SIG-M5 (cell line): ENCODE measurements around the gene RAC2.
A peak's percentile ranks its signal among the peaks of the same experiment; 100 is the strongest.

ENCODE experiments used
- DNase-seq: peaks from one replicate; lab custom pipeline; 2025; lab: John Stamatoyannopoulos, UW

Gene RAC2

GRCh38 chr22:37244114-37244921 lies at the start of gene RAC2:
Gene RAC2 (minus strand): TSS chr22:37244269. CDS start chr22:37244148, 121 bp downstream.
- DNase-seq = peak; percentile 62

DNA sequence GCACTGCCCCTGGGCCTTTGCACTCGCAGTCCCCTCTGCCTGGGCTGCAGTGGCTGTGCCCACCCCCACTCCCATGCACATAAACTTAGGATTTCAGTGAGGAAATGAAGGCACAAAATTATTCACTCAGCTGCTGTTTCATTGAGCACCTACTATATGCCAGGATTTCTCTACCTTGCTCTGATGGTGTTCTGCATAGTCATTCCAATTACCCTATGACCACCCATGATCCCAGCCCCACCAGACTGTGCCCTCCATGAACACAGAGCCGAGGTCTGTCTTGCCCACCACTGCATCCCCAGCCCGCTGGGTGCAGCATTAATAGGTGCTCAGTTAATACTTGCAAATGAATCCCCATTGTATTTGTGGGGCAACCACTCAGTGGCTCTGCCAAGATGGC lies 49.1 kb upstream of the RAC2 start:
- DNase-seq = no peak

DNA sequence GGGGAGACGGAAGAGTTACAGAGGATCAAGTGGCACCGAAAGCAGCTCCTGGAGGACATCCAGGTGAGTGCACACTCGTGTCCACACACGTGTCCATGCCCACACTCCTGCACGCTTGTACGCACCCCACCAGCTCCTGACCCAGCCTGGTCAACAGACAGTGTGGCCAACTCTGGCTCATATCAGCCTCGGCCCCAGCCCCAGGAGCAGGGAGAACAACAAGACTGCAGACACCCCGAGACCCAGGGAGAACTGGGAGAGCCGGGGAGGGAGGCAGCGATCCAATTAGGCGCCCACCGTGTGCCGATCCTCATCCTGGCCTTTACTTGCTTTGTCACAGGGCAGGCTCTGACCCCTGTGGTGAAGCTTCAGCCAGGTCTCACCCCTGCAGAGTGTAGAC lies 48.6 kb upstream of the RAC2 start:
- DNase-seq = no peak

DNA sequence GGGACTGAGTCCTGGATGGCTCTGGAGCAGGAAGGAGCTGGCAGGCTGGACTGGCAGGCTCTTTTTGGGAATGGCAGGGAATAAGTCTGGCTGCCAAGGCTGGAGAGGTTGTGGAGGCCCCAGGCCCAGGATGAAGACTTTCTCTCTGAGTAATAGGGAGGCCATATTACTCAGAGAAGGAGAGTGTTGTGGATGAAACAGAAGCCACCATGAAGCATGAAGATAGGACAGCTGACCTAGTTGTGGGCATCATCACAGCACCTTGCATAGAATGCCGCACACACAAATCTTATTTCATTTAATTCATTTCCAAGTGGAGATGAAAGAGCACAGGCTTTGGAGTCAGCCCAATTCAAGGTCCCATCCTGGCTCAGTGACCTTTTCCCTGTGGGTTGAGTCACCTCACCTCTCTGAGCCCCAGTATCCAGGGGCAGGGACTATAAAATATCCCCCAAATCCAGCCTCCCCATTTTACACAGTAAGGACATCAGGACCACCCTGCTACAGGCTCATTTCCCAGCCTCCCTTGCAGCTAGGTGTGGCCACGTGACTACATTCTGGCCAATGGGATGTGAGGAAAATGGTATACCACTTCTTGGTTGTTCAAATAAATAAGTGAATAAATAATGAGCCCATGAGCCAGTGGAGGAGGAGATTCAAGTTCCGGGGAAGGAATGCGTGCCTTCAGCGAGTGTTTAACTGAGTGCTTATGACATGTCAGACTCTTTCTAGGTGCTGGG lies 47.7 kb upstream of the RAC2 start:
- DNase-seq = no peak

DNA sequence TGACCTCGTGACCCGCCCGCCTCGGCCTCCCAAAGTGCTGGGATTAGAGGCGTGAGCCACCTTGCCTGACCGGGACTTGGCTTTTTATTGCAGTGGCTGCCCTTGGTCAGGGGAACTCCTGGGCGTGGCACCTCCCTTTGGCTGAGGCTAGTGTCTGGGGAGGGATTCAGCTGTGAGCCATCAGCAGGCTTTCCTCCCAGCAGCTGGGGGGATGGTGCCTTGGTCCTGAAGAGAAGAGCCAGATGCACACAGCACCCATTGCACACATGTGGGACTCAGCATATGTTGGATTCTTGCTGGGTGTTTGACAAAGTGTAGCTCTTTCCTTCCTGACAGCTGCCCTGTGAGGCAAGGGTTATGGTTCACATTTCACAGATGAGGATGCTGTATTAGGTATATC lies 46.7 kb upstream of the RAC2 start:
- DNase-seq = no peak

DNA sequence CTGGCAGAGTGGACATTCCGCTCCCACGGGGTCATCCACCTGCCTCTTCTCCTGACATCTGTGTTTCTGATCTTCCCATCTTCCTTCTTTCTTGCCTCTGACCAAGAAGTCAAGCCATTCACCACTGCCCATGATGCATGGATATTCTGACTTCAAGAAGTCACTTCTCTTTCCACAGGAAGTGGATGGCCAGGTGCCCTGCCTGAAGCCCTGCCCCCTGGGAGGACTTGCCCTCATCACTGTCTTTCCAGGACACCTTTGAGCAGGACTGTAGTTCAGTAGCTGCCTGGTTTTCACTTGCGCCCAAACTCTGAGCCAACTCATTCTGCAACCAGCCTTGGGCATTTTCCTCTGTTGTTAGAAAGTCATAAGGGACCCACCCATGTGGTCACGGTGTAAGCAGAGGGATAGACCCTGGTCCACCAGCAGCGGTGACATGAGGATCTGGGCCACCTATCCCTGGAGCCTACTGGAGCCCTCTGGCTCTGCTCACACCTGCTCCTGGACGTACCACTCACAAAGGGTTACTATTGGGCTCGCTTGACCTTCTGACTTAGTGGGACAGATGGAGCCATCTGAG lies 45.2 kb upstream of the RAC2 start:
- DNase-seq = no peak

DNA sequence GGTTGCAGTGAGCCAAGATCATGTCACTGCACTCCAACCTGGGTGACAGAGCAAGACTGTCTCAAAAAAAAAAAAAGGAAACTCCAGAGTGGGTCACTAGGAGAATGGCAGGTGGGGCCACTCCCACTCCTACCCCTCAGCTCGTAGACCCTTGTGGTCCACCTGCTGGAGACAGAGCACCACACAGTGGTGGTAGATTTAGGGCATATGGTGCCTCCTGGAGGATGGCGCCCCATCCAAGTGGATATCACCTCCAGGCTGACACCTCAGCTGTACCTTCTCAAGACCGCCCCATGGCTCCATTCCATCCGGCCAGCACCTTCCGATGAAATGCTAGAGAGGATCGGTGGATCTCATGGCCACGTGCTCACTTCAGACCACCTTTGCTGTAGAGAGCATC lies 44.5 kb upstream of the RAC2 start:
- no peak for DNase-seq

- DNase-seq = no peak
Observed at GRCh38 chr22:37287550-37287951, 43.5 kb upstream of the RAC2 start.

GRCh38 chr22:37285937-37286336 lies 41.9 kb upstream of the RAC2 start:
- no peak for DNase-seq

GRCh38 chr22:37284805-37285355 lies 40.8 kb upstream of the RAC2 start:
- DNase-seq = peak; percentile 97

DNA sequence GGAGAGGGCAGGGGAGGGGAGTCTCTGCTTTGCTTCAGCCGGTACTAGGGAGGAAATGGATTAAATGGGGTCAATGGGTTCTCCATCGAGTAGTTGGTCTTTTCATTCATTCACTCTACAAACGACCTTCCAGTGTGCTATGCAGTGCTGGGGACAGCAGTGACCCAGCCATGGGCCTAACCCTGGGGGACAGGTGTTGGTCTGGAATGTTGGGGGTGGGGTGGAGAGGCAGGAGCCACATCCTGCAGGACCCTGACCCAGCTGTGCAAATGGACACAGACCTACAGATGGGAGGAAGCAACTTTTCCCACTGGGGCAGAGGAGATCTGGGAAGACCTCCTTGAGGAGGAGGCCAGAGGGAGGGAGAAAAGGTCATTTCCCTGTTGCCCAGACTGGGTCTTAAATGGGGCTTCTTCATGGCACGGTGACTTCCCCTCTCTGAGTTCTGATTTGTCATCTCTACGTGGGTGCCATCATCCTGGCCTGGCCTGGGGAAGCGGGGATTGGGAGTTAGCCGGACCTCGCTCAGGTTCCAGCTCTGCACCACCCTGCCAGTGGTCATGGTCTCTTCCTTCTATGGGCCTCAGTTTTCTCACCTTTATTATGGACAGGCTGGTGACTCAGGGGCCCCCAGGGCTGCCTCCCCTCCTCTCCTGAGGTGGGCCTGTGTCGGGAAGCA lies 40.2 kb upstream of the RAC2 start:
- no peak for DNase-seq

DNA sequence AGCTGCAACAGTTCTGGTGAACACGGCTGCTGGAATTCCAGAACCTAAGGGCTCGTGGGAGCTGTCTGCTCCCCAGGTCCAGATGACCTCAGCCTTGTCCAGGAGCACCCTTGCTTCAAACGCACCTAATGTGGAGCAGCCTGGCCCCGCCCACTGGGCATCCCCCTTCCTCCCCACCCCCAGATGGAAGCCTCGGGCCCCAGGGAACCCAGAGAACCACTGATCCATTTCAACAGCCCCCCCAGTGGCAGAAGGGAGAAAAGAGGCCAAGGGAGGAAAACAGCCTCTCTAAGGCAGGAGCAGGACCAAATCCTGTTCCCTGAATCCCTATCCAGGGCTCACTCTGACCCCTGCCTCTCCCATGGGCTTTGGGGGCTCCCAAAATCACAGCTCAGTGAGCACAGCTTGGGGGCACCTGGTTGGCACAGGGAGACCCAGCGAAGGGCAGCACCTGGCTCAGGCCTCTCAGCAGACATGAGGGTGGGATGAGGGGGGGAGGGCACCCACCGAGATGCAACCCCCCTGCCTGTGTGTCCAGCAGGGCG lies 39.4 kb upstream of the RAC2 start:
- no peak for DNase-seq

- DNase-seq = no peak
Observed at GRCh38 chr22:37282385-37282677, 38.3 kb upstream of the RAC2 start, which contains the start of gene CYTH4. Gene CYTH4 (plus strand): TSS chr22:37282508. CDS start chr22:37282570, 62 bp downstream.

DNA sequence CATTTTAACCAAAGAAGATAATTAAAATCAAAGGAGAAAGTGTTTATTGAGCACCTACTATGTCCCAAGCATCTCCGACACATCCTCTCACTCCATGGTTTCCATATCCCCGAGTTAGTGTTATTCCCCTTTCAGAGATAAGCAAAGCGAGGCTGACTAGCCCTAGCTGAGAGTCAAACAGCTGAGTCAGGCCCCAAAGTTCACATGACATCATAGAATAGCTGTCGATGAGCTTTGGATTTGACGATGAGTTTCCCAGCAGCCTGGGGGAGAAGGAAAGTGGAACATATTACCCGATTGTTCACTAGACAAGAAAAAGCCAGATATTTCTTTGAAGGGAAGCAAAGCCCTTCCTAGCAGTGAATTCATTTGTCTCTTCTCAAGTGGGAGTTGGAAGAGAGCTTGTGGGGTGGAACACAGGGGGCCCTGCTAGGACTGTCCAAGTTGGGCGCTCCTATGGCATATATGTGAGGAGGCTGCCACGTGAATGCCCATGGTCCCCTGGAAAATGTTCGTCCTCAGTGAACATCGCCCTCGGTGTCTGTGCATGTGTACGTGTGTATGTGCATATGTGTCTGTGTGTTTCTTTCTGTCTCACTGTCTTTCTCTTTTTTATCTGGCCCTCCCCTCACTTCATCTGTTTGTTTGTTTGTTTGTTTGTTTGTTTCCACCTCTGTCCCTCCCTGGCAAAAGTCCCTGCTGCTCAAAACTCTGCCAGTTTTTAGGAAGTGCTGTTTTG lies 37.7 kb upstream of the RAC2 start:
- DNase-seq = no peak

- no peak for DNase-seq
Observed at GRCh38 chr22:37281195-37281594, 37.1 kb upstream of the RAC2 start.

DNA sequence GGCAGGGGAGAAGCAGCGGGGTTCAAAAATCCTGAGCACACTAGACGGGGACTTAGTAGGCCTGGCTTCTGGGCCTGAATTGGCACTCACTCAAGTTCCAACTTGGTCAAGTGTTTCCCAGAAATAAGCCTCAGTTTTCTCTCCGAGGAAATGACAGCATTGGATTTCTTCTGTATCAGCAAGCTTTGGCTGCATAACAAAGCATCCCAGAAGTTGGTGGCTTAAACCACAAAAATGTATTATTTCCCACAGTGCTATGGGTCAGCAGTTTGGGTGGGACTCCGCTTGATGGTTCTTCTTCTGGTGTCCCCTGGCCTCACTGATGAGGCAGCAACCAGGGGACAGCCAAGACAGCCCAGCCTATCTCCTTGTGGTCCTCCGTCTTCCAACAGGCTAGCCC lies 36.6 kb upstream of the RAC2 start:
- no peak for DNase-seq

DNA sequence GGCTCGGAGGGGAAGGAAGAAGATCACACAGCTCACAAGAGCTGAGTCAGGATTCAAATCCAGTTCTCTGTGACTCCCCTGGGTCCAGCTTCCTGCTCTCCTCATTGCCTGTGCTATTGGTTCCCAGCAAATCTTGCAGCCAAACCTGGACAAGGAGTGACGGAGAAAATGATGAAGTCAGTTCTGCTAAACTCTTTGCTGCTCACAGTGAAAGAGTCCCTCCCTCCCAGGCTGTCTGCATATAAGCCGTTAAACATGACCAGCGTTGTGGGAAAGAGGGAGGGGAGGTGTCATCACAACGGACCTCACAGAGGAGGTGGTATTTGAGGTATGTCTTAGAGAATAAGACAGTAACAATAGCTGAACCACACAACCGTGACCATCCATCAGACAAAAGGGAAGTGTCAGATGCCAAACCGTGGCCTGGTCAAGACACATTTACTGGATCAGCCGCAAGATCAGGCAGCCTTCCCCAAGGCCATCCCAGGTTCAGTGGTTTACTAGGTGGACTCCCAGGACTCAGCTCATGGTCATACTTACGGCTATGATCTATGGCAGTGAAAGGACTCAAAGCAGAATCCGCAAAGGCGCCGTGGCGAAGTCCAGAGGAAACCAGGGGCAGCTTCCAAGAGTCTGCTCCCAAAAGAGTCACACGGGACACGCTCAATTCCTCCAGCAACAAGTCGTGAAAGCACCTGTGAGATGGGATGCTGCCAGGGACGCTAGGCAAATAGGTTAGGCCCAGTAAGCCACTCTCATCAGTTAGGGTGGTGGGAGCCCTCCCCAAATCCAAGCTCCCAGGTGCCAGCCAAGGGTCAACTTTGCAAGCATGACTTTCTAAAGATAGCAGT lies 35.5 kb upstream of the RAC2 start:
- DNase-seq = no peak

DNA sequence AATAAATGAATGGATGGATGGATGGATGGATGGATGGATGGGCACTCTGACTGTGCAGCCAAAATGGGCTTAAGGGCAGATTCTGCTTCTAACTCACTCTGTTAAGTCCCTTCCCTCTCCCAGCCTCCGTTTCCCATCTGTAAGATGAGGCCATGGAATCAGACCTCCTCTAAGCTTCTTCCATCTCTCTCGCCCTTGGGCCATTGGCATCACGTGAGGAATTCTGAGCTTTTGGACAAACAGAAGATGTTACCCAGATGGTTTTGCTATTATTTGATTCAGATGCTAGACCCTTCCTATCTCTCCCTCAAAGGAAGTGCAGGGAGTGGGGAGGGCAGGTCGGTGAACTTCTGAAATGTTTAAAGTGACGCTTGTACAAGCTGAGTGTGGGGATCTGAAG lies 34.2 kb upstream of the RAC2 start:
- no peak for DNase-seq

DNA sequence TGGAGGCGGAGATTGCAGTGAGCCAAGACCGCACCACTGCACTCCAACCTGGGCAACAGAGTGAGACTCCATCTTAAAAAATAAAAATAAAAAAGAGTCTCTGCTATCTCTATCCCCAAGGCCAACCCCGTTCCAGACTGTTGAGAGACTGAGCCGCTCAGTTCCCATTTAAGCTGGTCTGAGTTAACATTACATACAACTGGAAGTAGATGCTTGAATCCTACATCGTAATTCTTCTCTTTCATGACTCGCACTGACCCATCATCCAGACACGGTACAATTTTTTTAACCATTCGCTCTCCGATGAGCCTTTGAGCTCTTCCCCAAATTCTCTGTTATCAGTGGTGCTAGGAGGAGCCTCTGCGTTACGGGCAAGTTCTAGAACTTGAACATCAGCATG lies 33.3 kb upstream of the RAC2 start:
- DNase-seq = no peak

GRCh38 chr22:37276776-37277175 lies 32.7 kb upstream of the RAC2 start:
- no peak for DNase-seq
